A549 (cell line): ENCODE data around the gene PAK4. TPM values are rescaled to one million over a fixed set of nuclear protein-coding genes. Genes with fewer than 3 reads are reported as not detected.
A peak's percentile ranks its signal among the peaks of the same experiment; 100 is the strongest.

Source experiments
- ATAC-seq, 2 experiments: fragments of 200-7000 bp in 1 of 2; fragments of >200 bp in 1 of 2; cut with Nextera tagmentation in 1 of 2; cut with Tn5 transposase in 1 of 2; 3 replicates each; pipeline versions ENCODE4 v1.8.0 to v1.9.1; 2018 to 2020; ENCODE audit warnings: mild to moderate bottlenecking in 1 of 2, moderate library complexity in 1 of 2
- CTCF ChIA-PET: fragments of 300-600 bp; sonication (Branson Sonifier 250); formaldehyde crosslinking; extraction: SDS; loops from one replicate; lab custom pipeline; 2021; ENCODE audit warnings: antibody characterized with exemption, inconsistent platforms; lab: Yijun Ruan, JAX
- POLR2A ChIA-PET: fragments of 350-600 bp; formaldehyde crosslinking; extraction: SDS; loops from one replicate; lab custom pipeline; 2021; ENCODE audit warnings: antibody characterized with exemption, inconsistent platforms; lab: Yijun Ruan, JAX
- DNase-seq, 2 experiments: peaks; one replicate each; pipeline versions ENCODE4 v3.0.0 to v3.0.0-alpha.2; 2011 to 2016; ENCODE audit warnings: low read depth in 1 of 2, low spot score in 1 of 2
- FAIRE-seq: peaks from 2 replicates; lab custom pipeline; 2011; peaks lifted over from hg19 to GRCh38; lab: Jason Lieb, UNC
- H3K27ac ChIP-seq, 2 experiments: fragments of >200 bp; sonication (Bioruptor Twin); formaldehyde crosslinking; 3 replicates each; pipeline ENCODE4 v1.5.1; 2016 to 2017
- H3K4me1 ChIP-seq: fragments of >200 bp; sonication (Bioruptor Twin); formaldehyde crosslinking; 3 replicates; pipeline ENCODE4 v1.6.1; 2016
- H3K4me2 ChIP-seq: fragments of >200 bp; sonication (Bioruptor Twin); formaldehyde crosslinking; 3 replicates; pipeline ENCODE4 v1.6.1; 2016
- H3K4me3 ChIP-seq: fragments of >200 bp; sonication (Bioruptor Twin); formaldehyde crosslinking; 3 replicates; pipeline ENCODE4 v1.5.1; 2016
- H3K9me3 ChIP-seq: fragments of >200 bp; sonication (Bioruptor Twin); formaldehyde crosslinking; 3 replicates; pipeline ENCODE4 v1.6.1; 2016
- CBX2 ChIP-seq: fragments of 200-600 bp; sonication (generic); IDR thresholded peaks from 2 replicates; pipeline ENCODE4 v1.6.1; 2016; ENCODE audit warnings: low read depth, mild to moderate bottlenecking, borderline replicate concordance
- CEBPB ChIP-seq, 2 experiments: fragments of >200 bp in 1 of 2; sonication (Bioruptor Twin) in 1 of 2; formaldehyde crosslinking in 1 of 2; IDR thresholded peaks; 2 replicates each; pipeline ENCODE4 v1.6.1; 2012 to 2016
- CTCF ChIP-seq: fragments of >200 bp; sonication (Bioruptor Twin); formaldehyde crosslinking; IDR thresholded peaks from 3 replicates; pipeline ENCODE4 v1.5.1; 2016
- EHF ChIP-seq: fragments of 250-450 bp; sonication (Bioruptor Pico); IDR thresholded peaks from 2 replicates; pipeline ENCODE4 v1.5.0; 2020; ENCODE audit warnings: mild to moderate bottlenecking
- EHMT2 ChIP-seq: fragments of 200-600 bp; sonication (generic); IDR thresholded peaks from 2 replicates; pipeline ENCODE4 v1.6.1; 2016; ENCODE audit warnings: antibody characterized with exemption, low read depth, mild to moderate bottlenecking, moderate library complexity
- ESRRA ChIP-seq: fragments of 150-350 bp; IDR thresholded peaks from 2 replicates; pipeline ENCODE4 v1.6.1; 2014; ENCODE audit warnings: mild to moderate bottlenecking, low read length, borderline replicate concordance
- FOSL2 ChIP-seq, 2 experiments: fragments of 450-650 bp in 1 of 2; fragments of >200 bp in 1 of 2; sonication (Bioruptor Twin) in 1 of 2; formaldehyde crosslinking; IDR thresholded peaks; 2 replicates each; pipeline versions ENCODE4 v1.5.0 to v1.6.1; 2016 to 2020; ENCODE audit warnings: mild to moderate bottlenecking in 1 of 2, moderate library complexity in 1 of 2
- HDAC2 ChIP-seq: fragments of 200-600 bp; sonication (generic); IDR thresholded peaks from 2 replicates; pipeline ENCODE4 v1.6.1; 2016
- HES2 ChIP-seq: fragments of >200 bp; sonication (Bioruptor Twin); formaldehyde crosslinking; IDR thresholded peaks from 2 replicates; pipeline ENCODE4 v1.6.1; 2016
- HEYL ChIP-seq: fragments of 250-450 bp; sonication (Bioruptor Pico); IDR thresholded peaks from 2 replicates; pipeline ENCODE4 v1.8.0; 2021; ENCODE audit warnings: mild to moderate bottlenecking, moderate library complexity
- HOXA7 ChIP-seq: fragments of 250-450 bp; sonication (Bioruptor Pico); IDR thresholded peaks from 2 replicates; pipeline ENCODE4 v1.5.0; 2020; ENCODE audit warnings: mild to moderate bottlenecking, moderate library complexity
- HOXB13 ChIP-seq: fragments of 250-450 bp; sonication (Bioruptor Pico); IDR thresholded peaks from 2 replicates; pipeline ENCODE4 v1.5.0; 2020; ENCODE audit warnings: low read depth, mild to moderate bottlenecking, moderate library complexity
- HOXB5 ChIP-seq: fragments of 250-450 bp; sonication (Bioruptor Pico); IDR thresholded peaks from 2 replicates; pipeline ENCODE4 v1.5.0; 2020; ENCODE audit warnings: mild to moderate bottlenecking, moderate library complexity
- JUN ChIP-seq, 2 experiments: fragments of >200 bp; sonication (Bioruptor Twin); formaldehyde crosslinking; IDR thresholded peaks; 2 replicates in 1 of 2; 3 replicates in 1 of 2; pipeline ENCODE4 v1.6.1; 2016 to 2017
- MAFK ChIP-seq: fragments of 450-650 bp; IDR thresholded peaks from 2 replicates; pipeline ENCODE4 v1.6.1; 2014; ENCODE audit not compliant: partially characterized antibody
- NFE2L2 ChIP-seq: fragments of 150-350 bp; conservative IDR thresholded peaks from 2 replicates; pipeline ENCODE4 v1.6.1; 2014; ENCODE audit warnings: low read length
- PHF8 ChIP-seq: fragments of 200-600 bp; sonication (generic); IDR thresholded peaks from 2 replicates; pipeline ENCODE4 v1.6.1; 2016; ENCODE audit warnings: low read depth, mild to moderate bottlenecking, antibody characterized with exemption, moderate library complexity, borderline replicate concordance
- POLR2A ChIP-seq: IDR thresholded peaks from 2 replicates; pipeline ENCODE4 v1.6.1; 2012; ENCODE audit warnings: mild to moderate bottlenecking, low read length
- RAD21 ChIP-seq, 2 experiments: fragments of >200 bp in 1 of 2; sonication (Bioruptor Twin) in 1 of 2; formaldehyde crosslinking in 1 of 2; IDR thresholded peaks in 1 of 2; conservative IDR thresholded peaks in 1 of 2; 2 replicates in 1 of 2; 3 replicates in 1 of 2; pipeline ENCODE4 v1.6.1; 2012 to 2018; ENCODE audit warnings: inconsistent platforms in 1 of 2
- RCOR1 ChIP-seq: fragments of 150-350 bp; IDR thresholded peaks from 2 replicates; pipeline ENCODE4 v1.6.1; 2014; ENCODE audit warnings: antibody characterized with exemption, low read length, low read depth
- RFX5 ChIP-seq: fragments of 450-650 bp; IDR thresholded peaks from 2 replicates; pipeline ENCODE4 v1.7.1; 2014; ENCODE audit warnings: antibody characterized with exemption, mild to moderate bottlenecking, moderate library complexity
- RNF2 ChIP-seq: fragments of 200-600 bp; sonication (generic); IDR thresholded peaks from 2 replicates; pipeline ENCODE4 v1.6.1; 2016; ENCODE audit warnings: low read depth, mild to moderate bottlenecking, antibody characterized with exemption, moderate library complexity, borderline replicate concordance
- SMC3 ChIP-seq: fragments of >200 bp; sonication (Bioruptor Twin); formaldehyde crosslinking; IDR thresholded peaks from 3 replicates; pipeline ENCODE4 v1.6.1; 2018; ENCODE audit warnings: inconsistent platforms
- SREBF2 ChIP-seq: fragments of 450-650 bp; IDR thresholded peaks from 2 replicates; pipeline ENCODE4 v1.6.1; 2014; ENCODE audit warnings: mild to moderate bottlenecking, moderate library complexity
- ZC3H11A ChIP-seq: fragments of 450-650 bp; IDR thresholded peaks from 2 replicates; pipeline ENCODE4 v1.6.1; 2014; ENCODE audit warnings: antibody characterized with exemption, mild to moderate bottlenecking
- ZFP36 ChIP-seq: fragments of 450-650 bp; IDR thresholded peaks from 2 replicates; pipeline ENCODE4 v1.6.1; 2014; ENCODE audit warnings: borderline replicate concordance; ENCODE audit not compliant: partially characterized antibody
- ZNF302 ChIP-seq: fragments of 250-450 bp; sonication (Bioruptor Pico); IDR thresholded peaks from 2 replicates; pipeline ENCODE4 v1.9.0; 2021; ENCODE audit warnings: inconsistent platforms, mild to moderate bottlenecking, moderate library complexity
- ZSCAN20 ChIP-seq: fragments of 250-450 bp; sonication (Bioruptor Pico); IDR thresholded peaks from 2 replicates; pipeline ENCODE4 v1.8.0; 2022; ENCODE audit warnings: mild to moderate bottlenecking, moderate library complexity
- WGBS: methylation state at CpG from one replicate; pipeline ENCODE4 v1.1.6; 2017; ENCODE audit errors: missing lambda C conversion rate; 5-methylcytosine and 5-hydroxymethylcytosine counted together
- polyA plus RNA-seq, 4 experiments: library from polyadenylated mRNA; depleted of rRNA in 3 of 4; stranded (reverse); fragments of >200 nt; fragmentation: RNase III in 1 of 4; extraction: RNeasy Plus Mini Kit Qiagen cat#74134 plus additional on column Dnase treatment in 1 of 4; gene quantifications; 2 replicates in 3 of 4; 3 replicates in 1 of 4; pipeline ENCODE4 v1.2.3, GENCODE V29; 2011 to 2017
- TF ChIP-seq, protein P1 (sequence below): IDR thresholded peaks from 2 replicates; pipeline ENCODE4 v1.6.1; 2012
- TF ChIP-seq, protein P2 (sequence below): fragments of >200 bp; sonication (Bioruptor Twin); formaldehyde crosslinking; IDR thresholded peaks from 3 replicates; pipeline ENCODE4 v1.6.1; 2016

PAK4 gene
- polyA plus RNA-seq, 2 of the 4 experiments (the other 2 are of a cell fraction) = 42.9 to 84.2 TPM

DNA sequence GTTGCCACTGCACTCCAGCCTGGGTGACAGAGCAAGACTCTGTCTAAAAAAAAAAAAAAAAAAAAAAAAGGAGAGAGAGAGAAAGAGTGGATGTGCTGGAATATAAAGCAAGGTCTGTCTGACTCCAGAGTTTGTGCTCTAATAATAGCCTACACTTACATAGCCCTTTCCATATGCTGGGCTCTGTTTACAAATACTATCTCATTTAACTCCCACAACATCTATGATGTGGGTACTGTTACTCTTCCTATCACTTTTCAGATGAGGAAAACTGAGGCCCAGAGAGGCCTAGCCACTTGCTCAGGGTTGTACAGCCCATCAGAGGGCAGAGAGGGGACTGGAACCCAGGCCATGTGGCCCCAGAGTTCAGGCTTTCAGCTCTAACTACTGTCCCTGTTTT lies 15.9 kb upstream of the PAK4 start:
- POLR2A ChIA-PET = no interaction called here
- Histone ChIP-seq H3K9me3 (no peaks in the 10 kb centered on the region), H3K27ac (peak overlapping the region; percentile 89 to 90; a peak in 4 of 6 replicates), H3K4me3 (no peak overlapping the region), H3K4me1 (peaks cover 42% of the 10 kb centered on the region), H3K4me2 (no peak overlapping the region)
- ATAC-seq (no peak), FAIRE-seq (no peak), DNase-seq (no peak)
- TF ChIP-seq EHF (no peak), ZFP36 (peak; percentile 0), RFX5 (no peak)
- TF ChIP-seq, protein P1, sequence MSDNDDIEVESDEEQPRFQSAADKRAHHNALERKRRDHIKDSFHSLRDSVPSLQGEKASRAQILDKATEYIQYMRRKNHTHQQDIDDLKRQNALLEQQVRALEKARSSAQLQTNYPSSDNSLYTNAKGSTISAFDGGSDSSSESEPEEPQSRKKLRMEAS = 0 out of 2 replicates have a peak, but pooled peaks have one; percentile 13
- CTCF ChIA-PET = interaction anchor here (0.7 to 14.9 kb wide), 64 partner anchors 14 to 317 kb away, joined by 3 to 429 read pairs (median 8); partner anchors contain the start of genes ACP7, FBXO17, FBXO27 and GMFG

GRCh38 chr19:39110263-39110967 lies 15.2 kb upstream of the PAK4 start:
- WGBS = 22% methylated on average over 16 of the region's 16 CpGs
- ATAC-seq (peak; percentile 47 to 73; a peak in 5 of 6 replicates), DNase-seq (peak; percentile 72 to 95), FAIRE-seq (peak; percentile 99)
- H3K27ac ChIP-seq = peak overlapping the region; percentile 89 to 90
- no peak overlapping the region for H3K4me3 ChIP-seq
- no peaks in the 10 kb centered on the region for H3K9me3 ChIP-seq
- TF ChIP-seq NFE2L2 (0 out of 2 replicates have a peak, but pooled peaks have one; percentile 2), POLR2A (no peak), CEBPB (IDR thresholded peaks at IDR 0.05) (no peak), FOSL2 (IDR thresholded peaks at IDR 0.05) (no peak), FOSL2 (CRISPR knock-in tag; IDR thresholded peaks at IDR 0.05) (no peak), CTCF (peak; percentile 99), JUN (IDR thresholded peaks at IDR 0.05) (no peak), ZSCAN20 (CRISPR knock-in tag) (no peak), HOXB5 (CRISPR knock-in tag) (no peak), CBX2 (no peak), PHF8 (no peak), HES2 (no peak), SREBF2 (no peak), SMC3 (peak; percentile 93), RFX5 (no peak), RNF2 (no peak), ZC3H11A (no peak), HOXB13 (CRISPR knock-in tag) (peak; percentile 24; the same call in 1 of the 2 replicates), RCOR1 (no peak), ESRRA (no peak), HOXA7 (no peak), HDAC2 (no peak), RAD21 (conservative IDR thresholded peaks at IDR 0.05 in 1 of 2, IDR thresholded peaks at IDR 0.05 in 1 of 2) (peak; percentile 91), EHF (no peak), HEYL (CRISPR knock-in tag) (no peak), MAFK (no peak), ZFP36 (peak; percentile 3), EHMT2 (no peak), ZNF302 (CRISPR knock-in tag) (no peak)
- TF ChIP-seq, protein P2, sequence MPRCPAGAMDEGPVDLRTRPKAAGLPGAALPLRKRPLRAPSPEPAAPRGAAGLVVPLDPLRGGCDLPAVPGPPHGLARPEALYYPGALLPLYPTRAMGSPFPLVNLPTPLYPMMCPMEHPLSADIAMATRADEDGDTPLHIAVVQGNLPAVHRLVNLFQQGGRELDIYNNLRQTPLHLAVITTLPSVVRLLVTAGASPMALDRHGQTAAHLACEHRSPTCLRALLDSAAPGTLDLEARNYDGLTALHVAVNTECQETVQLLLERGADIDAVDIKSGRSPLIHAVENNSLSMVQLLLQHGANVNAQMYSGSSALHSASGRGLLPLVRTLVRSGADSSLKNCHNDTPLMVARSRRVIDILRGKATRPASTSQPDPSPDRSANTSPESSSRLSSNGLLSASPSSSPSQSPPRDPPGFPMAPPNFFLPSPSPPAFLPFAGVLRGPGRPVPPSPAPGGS = no peak
- TF ChIP-seq, protein P1 = no peak
- ChIA-PET POLR2A (interaction anchor here (2.4 kb wide), 1 partner anchor 134 kb away, joined by 11 read pairs; the partner anchor contains the start of gene FBXO17), CTCF (interaction anchor here (0.6 to 14.9 kb wide), 81 partner anchors 13 to 1340 kb away, joined by 3 to 429 read pairs (median 6); partner anchors contain the start of genes ACP7, FBXO17, FBXO27 and GMFG)
- peaks cover 40% of the 10 kb centered on the region for H3K4me1 ChIP-seq
- H3K4me2 ChIP-seq = 0 out of 3 replicates have a peak overlapping the region, but pooled peaks have one; percentile 0
